ENCODE measurements around the gene CDH4.
"Not testable (repeated sequence)": the region's sequence is repeated elsewhere in the genome, so short reads cannot be mapped to it uniquely, and the experiment has no call there.

CDH4 gene

DNA sequence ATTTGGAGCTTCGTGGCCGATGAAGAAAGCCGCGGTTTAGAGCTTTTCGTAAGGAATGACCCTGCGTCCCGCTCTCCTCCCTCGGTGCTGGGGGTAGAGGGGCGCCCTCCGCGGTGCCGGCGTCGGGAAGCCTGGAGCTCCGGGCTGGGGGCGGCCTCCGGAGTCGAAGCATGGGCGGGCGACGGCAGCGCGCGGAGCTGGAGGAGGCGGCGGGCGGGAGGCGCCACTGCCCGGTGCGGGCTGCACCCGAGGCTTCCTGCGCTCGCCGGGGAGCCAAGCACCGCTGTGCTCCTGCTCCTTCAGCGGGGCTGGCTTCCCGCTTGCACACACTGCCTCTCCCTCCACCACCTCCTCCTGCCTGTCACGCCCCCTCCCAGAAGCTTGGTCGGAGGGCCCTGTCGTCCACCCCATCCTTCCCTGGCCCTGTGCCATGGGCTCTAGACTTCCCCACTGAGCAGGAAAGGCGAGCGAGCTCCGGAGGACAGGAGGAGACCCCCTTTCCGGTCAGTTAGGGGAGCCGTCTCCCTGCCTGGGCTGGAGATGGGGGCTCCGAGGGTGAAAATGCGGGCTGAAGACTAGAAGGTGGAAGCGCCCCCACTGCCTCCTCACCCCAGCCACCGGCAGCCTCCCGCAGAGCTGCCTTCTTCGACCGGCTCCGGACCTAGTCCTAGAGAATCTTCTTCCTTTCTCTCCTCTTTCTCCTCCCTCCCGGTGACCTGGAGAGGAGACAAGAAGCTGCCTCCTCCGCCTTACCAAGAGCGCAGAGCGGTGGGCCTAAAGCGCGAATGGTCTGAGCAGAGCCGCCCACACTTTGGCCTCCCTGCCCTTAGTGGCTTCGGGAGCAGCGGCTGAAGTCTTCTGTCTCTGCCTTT lies 1.8 kb downstream of the CDH4 start:
- no peak for DNase-seq (ENCODE audit: low read depth, low spot score)

DNA sequence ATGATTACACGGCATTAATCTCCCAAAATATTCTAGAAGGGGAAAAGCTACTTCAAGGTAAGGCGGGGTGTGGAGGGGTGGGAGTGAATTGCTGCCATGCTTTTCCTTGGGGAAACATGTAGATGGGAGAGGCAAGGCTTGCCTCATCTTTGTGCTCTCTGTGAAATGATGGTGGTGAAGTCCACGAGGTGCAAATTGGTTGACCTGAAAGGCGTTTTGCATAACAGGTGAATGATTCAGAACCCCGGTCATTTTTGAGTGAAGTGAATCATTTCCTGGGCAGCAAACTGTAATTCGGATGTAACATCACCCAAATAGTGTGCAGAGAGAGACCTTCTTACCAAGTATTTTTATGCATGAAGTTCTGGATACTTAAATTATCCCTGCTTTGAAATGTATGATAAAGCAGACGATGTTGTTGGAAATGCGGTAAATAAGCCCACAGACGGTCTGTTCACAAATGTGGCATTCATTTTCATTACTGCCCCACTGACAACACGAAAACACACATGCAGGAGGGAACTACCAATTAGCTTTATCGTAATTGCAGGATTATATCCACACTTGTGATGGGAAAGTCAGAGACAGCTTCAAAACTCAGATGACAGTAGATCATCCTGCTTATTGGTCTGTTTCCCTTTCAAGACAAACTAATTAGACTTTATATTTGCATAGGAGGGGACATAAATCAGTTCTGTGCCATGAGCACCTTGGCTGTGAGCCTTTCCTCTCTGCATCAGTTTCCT lies 3.0 kb downstream of the CDH4 start:
- DNase-seq (ENCODE audit: low read depth, low spot score): no peak

DNA sequence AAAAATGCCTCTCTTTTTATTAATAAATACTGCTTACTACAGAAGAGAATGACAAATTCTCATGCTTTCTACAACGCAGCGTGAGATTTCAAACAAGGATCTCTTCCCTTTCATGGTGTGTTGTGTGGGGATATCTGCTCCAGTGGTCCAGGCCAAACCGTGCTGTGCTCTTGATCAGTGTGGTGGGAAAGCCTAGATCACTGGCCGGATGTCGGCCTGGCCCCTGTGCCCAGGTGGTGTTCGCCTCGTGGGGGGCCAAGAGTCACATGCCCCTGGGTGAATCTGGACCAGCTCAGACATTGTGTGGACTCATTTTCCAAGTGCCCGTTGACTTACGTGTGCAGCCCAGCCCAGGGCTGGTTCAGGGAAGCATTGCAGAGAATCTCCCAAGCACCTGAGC lies 4.3 kb downstream of the CDH4 start:
- no peak for DNase-seq (ENCODE audit: low read depth, low spot score)

DNA sequence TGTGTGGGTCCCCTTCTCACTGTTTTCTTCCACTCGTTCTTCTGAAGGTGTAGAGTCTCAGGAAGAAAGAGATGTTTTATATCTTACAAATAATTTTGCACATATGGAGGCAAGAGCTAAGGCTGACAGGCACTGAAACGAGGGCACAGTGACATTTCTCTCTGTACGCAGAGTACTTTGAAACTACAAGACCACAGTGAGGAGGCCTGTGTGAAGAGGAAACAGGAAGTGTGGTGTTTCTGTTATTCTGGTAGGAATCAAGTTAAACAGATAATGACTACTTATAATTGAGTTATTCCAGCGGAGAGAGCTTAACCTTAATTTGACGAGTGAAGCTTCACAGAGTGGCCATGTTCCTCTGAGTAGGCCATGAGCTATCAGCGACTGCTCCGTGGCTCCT lies 4.8 kb downstream of the CDH4 start:
- no peak for DNase-seq (ENCODE audit: low read depth, low spot score)

GRCh38 chr20:61257611-61258010 lies 5.5 kb downstream of the CDH4 start:
- DNase-seq (ENCODE audit: low read depth, low spot score): no peak

DNA sequence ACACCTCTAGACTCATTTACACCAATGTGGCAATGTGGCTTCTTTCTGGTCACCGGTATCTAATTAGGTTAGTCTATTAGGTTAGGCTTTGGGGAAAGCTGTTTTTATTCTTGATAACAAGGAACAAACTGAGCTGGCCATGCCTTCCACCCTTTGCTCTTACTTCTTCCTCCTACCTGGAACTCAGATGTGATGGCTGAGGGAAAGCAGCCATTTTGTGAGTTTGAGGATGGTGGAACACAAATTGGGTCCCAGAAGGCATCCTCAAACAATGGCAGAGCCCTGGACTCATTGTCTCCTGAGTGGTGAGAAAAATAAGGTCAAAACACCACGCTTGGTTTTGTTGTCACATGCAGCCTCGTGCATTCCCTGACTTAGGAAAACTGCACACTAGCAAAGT lies 7.7 kb downstream of the CDH4 start:
- no peak for DNase-seq (ENCODE audit: low read depth, low spot score)

- no peak for DNase-seq (ENCODE audit: low read depth, low spot score)
Observed at GRCh38 chr20:61260905-61261304, 8.8 kb downstream of the CDH4 start.

- DNase-seq (ENCODE audit: low read depth, low spot score): no peak
Observed at GRCh38 chr20:61262036-61262435, 10.0 kb downstream of the CDH4 start.

DNA sequence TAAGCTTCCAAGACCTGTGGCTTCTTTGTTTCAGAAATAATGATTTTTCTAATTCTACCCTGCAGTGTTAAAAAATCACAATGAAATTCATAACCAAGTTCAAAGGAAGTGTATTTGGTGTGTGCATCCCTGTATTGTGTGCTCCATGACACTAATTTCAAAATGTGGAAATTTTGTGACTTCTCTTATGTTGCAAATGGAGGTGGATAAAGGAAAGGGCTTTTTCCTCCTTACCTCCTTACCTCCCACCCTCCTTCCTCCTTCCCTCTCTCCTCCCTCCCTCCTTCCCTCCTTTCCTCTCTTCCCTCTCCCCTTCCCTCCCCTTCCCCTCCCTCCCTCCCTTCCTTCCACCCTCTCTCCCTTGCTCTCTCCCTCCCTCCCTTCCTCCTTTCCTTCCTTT lies 10.5 kb downstream of the CDH4 start:
- DNase-seq (ENCODE audit: low read depth, low spot score): no peak

DNA sequence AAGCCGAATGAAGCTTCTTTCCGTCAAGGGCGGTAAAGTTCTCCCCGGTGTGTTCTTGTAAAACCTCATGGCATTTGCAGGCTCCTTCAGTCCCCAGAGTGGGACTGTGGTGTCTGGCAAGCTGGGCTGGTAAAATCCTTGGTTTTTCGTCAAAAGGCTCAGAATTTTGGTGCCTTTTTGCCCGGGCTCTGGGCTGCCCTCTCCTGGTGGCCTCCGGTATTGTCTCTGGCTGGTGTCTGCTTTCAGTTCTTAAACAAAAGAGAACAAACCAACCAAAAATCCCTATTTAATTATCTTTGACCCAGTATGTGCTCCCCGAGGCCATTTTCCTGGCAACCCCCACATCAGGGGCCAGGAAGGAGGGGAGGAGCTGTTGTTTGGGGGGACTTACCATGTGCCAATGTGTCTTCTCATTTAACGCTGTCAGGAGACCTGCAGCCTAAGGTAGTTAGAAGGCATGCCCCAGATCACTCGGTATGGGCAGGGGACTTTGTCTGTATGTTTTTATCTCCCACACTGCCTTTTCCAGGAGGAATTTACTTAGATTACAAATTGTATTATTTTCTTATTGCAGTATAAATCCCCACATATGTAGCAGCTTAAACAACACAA lies 11.1 kb downstream of the CDH4 start:
- no peak for DNase-seq (ENCODE audit: low read depth, low spot score)

- DNase-seq (ENCODE audit: low read depth, low spot score): no peak
Observed at GRCh38 chr20:61263938-61264337, 11.9 kb downstream of the CDH4 start.

- DNase-seq (ENCODE audit: low read depth, low spot score): no peak
Observed at GRCh38 chr20:61267241-61267640, 15.2 kb downstream of the CDH4 start.

DNA sequence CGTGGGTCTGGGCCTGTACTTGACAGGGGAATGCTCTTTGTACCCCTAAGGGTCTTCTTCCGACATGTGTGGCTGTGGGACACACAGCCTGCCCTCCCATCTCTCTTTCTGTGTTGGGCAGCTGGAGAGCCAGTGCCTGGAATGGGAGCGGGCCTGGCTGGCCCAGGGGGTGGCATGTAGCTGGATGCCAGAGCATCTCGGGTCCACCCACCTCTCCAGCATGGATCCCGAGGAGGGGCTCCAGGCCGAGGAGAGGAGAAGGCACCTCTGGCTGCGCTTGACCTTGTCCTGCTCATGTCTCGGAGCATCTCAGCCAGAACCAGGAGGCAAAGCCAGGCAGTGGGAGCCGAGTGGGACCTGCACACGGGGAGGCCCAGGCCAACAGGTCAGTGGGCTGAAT lies 16.0 kb downstream of the CDH4 start:
- no peak for DNase-seq (ENCODE audit: low read depth, low spot score)

GRCh38 chr20:61271312-61272231 lies 19.5 kb downstream of the CDH4 start:
- DNase-seq (ENCODE audit: low read depth, low spot score): no peak

DNA sequence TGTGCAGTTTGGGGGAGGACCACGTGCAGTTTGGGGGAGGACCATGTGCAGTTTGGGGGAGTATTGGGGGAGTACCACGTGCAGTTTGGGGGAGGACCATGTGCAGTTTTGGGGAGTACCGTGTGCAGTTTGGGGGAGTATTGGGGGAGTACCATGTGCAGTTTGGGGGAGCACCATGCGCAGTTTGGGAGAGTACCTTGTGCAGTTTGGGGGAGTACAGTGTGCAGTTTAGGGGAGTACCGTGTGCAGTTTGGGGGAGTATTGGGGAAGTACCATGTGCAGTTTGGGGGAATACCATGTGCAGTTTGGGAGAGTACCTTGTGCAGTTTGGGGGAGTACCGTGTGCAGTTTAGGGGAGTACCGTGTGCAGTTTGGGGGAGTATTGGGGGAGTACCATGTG lies 21.0 kb downstream of the CDH4 start:
- not testable (repeated sequence) for DNase-seq (ENCODE audit: low read depth, low spot score)

DNA sequence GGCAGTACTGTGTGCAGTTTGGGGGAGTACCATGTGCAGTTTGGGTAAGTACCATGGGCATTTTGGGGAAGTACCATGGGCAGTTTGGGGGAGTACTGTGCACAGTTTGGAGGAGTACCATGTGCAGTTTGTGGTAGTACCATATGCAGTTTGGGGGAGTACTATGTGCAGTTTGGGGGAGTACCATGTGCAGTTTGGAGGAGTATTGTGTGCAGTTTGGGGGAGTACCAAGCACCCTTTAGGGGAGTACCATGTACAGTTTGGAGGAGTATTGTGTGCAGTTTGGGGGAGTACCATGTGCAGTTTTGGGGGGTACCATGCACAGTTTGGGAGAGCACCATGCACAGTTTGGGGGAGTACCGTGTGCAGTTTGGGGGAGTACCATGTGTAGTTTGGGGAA lies 21.6 kb downstream of the CDH4 start:
- not testable (repeated sequence) for DNase-seq (ENCODE audit: low read depth, low spot score)

- no peak for DNase-seq (ENCODE audit: low read depth, low spot score)
Observed at GRCh38 chr20:61274326-61274725, 22.3 kb downstream of the CDH4 start.

DNA sequence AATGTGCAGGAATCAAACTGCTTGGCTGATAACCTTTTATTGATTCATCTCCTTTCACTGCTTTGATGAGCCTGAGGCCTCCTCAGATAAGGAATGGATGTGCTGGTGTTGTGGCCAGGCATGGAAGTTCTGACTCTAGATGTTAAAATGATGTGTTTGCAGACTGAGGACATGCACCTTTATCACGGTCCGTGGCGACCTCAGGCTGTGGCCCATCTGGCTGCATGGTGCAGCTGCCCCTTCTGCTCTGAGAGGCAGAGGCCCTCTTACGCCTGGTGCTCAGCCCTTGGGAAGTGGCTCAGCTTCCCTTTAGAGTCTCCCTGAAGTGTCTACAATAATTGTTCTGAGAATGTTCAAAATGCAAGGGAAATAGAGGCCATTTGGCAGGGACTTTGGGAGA lies 26.2 kb downstream of the CDH4 start:
- DNase-seq (ENCODE audit: low read depth, low spot score): no peak

- DNase-seq (ENCODE audit: low read depth, low spot score): no peak
Observed at GRCh38 chr20:61279621-61280150, 27.6 kb downstream of the CDH4 start.

DNA sequence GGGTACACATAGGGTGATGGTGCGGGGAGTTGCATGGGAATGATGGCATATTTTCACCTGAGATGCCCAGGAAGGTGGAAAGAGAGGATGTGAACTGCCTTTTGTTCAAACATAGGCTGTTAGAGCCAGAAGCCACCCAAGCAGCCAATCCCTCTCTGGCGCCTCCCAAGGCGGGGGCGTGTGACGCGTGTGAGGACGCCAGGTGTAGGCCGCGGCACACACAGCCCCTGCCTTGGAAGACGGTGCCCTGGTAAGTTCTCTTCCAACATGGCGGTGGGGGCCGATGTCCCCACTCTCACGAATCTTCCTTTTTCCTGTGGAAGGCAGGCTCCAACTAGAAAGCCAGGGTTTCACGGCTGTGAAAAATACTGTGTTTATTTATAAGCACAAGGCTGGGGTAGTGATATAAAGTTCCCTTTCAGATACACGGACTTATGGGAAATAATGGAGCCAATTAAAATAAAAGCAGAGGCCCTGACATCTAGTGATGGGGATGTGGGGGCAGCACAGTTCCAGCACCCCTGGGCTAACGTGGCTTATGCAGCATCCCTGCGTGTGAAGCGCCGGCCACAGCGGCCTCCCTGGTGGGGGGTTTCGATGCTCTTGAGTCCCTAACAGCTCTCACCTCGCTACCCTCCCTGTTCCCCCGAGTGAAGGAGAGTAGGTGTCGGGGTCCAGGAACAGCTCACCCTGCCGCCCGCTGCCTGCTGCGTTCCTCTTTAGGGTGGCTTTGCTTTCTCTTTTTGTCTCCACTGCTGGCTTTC lies 28.3 kb downstream of the CDH4 start:
- no peak for DNase-seq (ENCODE audit: low read depth, low spot score)
